GM18517 (cell line): ENCODE measurements around the gene RASA3.
"Not testable (repeated sequence)": the region's sequence is repeated elsewhere in the genome, so short reads cannot be mapped to it uniquely, and the experiment has no call there.

ENCODE experiments used
- ATAC-seq: cut with Tn5 transposase; IDR thresholded peaks from one replicate; pipeline ENCODE4 v1.9.1; 2021; ENCODE audit warnings: mild to moderate bottlenecking, moderate library complexity; ENCODE audit not compliant: unreplicated experiment

The RASA3 gene

GRCh38 chr13:114157869-114158495 is 25.6 kb upstream of the RASA3 start:
- ATAC-seq, result no peak

GRCh38 chr13:114155926-114156883 is 23.8 kb upstream of the RASA3 start:
- no peak for ATAC-seq

GRCh38 chr13:114155320-114155719 is 22.9 kb upstream of the RASA3 start:
- no peak for ATAC-seq

DNA sequence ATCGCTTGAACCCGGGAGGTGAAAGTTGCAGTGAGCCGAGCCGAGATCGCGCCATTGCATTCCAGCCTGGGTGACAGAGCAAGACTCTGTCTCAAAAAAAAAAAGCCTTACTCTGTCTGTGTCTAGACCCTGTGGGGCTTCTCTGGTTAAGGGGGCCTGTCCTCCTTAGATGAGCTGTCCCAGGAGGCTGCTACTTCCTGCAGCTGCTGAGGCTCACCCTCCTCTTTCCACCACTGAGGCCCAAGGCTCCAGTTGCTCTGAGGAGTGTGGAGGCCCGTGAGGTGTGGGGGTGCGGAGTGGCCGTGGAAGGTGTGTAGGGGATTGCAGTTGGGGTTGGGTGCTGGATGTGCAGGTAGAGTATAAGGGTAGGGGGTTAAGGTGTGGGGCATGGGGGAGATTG is 22.1 kb upstream of the RASA3 start:
- no peak for ATAC-seq

DNA sequence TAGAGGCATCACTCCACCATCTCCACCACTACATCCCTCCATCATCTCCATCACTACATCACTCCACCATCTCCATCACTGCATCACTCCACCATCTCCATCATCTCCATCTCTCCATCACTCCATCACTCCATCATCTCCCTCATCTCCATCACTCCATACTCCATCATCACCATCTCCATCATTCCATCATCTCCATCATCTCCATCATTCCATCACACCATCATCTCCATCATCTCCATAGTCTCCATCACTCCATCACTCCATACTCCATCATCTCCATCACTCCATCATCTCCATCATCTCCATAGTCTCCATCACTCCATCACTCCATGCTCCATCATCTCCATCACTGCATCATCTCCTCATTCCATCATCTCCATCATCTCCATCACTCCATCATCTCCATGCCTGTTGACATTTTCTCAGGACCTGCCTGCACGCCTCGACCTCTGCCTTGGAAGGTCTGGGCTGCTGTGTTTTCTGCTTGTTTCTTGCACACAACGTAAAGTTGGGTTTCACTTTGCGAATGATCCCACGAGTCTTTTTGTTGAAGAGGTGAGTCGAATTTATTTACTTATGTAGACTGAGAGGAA is 21.2 kb upstream of the RASA3 start:
- ATAC-seq, result no peak

GRCh38 chr13:114152831-114153371 is 20.5 kb upstream of the RASA3 start:
- ATAC-seq, result no peak

- no peak for ATAC-seq
These were observed 19.8 kb upstream of the RASA3 start for GRCh38 chr13:114152285-114152645.

GRCh38 chr13:114151565-114152284 is 19.3 kb upstream of the RASA3 start:
- no peak for ATAC-seq

DNA sequence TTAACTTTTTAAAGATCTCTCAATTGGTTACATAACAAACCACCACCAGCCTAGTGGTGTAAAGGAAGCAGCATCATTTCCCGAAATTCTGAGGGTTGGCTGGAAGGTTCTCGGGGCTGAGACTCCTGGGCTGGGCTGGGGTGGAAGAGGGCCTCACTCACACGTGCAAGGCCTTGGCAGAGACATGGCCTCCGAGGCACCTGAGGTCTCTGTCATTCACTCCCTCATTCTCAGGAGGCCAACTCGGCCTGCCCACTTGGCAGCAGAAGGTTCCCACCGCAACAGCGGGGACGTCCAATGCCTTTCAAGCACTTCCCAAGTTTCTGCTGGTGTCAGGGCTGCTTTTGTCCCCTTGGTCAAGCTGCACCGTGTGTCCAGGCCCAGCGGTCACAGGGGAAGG is 18.6 kb upstream of the RASA3 start:
- no peak for ATAC-seq

- no peak for ATAC-seq
These were observed 17.6 kb upstream of the RASA3 start for GRCh38 chr13:114149774-114150740.

GRCh38 chr13:114148886-114149285 is 16.5 kb upstream of the RASA3 start:
- ATAC-seq, result not testable (repeated sequence)

- ATAC-seq, result peak; percentile 85
These were observed 16.1 kb upstream of the RASA3 start for GRCh38 chr13:114148521-114148855.

DNA sequence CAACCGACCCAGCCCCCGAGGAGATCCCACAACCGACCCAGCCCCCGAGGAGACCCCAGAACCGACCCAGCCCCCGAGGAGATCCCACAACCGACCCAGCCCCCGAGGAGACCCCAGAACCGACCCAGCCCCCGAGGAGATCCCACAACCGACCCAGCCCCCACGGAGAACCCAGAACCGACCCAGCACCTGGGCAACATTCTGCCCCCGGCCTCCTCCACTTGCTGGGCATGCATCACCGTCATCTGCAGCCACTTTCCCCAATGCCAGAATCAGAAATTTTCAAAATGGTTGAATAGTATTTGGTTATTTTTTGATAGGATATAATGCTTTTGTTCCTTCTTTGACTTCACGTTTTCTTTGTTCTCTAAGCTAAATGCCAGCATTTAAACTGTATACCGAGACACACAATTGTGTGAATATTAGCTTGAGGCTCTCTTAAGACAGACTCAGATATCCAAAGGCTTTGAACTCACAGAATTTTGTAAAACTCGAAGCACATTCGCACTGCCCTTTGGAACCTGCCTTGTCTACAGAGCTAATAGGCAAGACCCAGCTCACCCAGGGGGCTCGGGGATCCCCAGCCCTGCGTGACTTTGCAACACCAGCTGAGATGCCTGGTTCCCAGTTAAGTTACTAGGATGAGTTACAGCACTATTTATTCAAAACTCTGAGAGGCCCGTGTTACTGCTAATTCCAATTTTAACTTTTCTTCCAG is 15.5 kb upstream of the RASA3 start:
- no peak for ATAC-seq

GRCh38 chr13:114146629-114147028 is 14.2 kb upstream of the RASA3 start:
- no peak for ATAC-seq

- ATAC-seq, result no peak
These were observed 13.8 kb upstream of the RASA3 start for GRCh38 chr13:114146173-114146572.

- no peak for ATAC-seq
These were observed 13.3 kb upstream of the RASA3 start for GRCh38 chr13:114145722-114146121.

GRCh38 chr13:114145256-114145655 is 12.8 kb upstream of the RASA3 start:
- ATAC-seq, result no peak

GRCh38 chr13:114144606-114145244 is 12.3 kb upstream of the RASA3 start:
- no peak for ATAC-seq
